ENCODE results near the gene ILF2.
"Not testable (repeated sequence)": the region's sequence is repeated elsewhere in the genome, so short reads cannot be mapped to it uniquely, and the experiment has no call there.

The ILF2 gene

DNA sequence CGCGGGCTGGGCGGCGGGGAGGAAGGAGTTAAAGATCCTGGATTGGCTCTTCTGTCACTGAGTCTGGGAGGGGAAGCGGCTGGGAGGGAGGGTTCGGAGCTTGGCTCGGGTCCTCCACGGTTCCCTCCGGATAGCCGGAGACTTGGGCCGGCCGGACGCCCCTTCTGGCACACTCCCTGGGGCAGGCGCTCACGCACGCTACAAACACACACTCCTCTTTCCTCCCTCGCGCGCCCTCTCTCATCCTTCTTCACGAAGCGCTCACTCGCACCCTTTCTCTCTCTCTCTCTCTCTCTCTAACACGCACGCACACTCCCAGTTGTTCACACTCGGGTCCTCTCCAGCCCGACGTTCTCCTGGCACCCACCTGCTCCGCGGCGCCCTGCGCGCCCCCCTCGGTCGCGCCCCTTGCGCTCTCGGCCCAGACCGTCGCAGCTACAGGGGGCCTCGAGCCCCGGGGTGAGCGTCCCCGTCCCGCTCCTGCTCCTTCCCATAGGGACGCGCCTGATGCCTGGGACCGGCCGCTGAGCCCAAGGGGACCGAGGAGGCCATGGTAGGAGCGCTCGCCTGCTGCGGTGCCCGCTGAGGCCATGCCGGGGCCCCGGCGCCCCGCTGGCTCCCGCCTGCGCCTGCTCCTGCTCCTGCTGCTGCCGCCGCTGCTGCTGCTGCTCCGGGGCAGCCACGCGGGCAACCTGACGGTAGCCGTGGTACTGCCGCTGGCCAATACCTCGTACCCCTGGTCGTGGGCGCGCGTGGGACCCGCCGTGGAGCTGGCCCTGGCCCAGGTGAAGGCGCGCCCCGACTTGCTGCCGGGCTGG, 7.9 kb upstream of the ILF2 start, which contains the start of gene NPR1:
NPR1 (plus strand) TSS at position 170 of the 818 bp plus-strand sequence; CDS start at position 591, 421 bp downstream.
- DNase-seq = no peak

DNA sequence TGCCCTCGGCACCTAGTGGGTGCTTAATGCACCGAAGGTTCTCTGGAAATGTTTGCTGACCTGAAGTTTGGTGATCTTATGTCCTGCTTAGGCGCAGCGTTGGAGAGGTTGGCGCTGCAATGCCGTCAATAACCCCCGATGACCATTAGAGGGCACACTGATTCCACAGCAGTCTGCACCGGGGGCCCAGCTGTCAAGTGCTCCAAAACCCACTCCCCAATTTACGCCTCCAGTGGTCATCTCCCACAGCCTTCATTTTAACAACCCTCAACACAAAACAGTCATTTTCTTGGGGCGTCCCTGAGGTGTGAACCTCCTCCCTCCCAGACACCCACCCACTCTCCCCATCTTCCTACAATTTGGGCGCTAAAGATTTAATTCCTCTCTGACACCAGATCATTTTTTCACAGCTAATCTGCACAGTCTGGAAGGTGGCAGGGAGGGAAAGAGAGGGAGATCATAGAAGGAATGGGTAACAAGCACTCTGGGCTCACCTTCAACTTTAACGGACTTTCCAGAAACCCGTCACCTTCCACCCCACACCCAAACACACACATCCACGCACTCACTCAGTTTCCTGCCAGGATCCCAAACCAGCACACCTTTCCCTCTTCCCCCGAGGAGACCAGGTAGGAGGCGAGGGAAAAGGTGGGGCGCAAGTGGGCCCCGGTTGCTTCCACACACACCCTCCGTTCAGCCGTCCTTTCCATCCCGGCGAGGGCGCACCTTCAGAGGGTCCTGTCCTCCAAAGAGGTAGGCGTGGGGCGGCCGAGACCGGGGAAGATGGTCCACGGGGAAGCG, 7.1 kb upstream of the ILF2 start:
- peak; percentile 41 for DNase-seq

DNA sequence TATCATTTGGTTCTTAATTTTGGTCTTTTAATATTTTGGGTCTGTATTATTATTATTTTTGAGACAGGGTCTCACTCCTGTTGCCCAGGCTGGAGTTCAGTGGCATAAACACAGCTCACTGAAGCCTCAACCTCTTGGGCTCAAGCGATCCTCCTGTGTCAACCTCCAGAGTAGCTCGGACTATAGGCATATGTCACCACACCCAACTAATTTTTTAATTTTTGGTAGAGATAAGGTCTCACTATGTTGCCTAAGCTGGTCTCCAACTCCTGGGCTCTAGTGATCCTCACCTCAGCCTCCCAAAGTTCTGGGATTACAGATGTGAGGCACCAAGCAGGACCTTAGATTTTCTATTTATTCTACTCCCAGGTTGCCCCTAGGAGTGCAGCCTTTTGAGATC, 2.7 kb upstream of the ILF2 start:
- DNase-seq = no peak

DNA sequence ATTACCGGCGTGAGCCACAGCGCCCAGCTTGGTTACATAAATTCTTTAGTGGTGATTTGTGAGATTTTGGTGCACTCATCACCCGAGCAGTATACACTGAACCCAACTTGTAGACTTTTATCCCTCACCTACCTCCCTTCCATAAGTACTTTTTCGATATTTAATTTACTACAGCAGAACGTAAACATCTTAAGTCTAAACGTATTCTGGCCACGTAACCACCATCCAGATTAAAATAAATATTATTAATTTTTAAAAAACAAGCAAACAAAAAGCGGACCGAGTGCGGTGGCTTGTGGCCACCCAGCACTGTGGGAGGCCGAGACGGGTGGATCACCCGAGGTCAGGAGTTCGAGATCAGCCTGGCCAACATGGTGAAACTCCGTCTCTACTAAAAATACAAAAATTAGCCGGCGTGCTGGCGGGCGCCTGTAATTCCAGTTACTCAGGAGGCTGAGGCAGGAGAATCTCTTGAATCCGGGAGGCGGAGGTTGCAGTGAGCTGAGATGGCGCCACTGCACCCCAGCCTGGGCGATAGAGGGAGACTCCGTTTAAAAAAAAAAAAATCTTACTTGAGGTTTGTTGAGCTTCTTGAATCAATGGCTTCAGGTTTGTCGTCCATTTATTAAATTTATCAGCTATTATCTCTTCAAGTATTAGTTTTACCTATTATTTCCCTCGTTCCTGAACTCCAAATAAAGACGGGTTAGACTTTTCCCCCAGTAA, 998 bp upstream of the ILF2 start:
- DNase-seq = not testable (repeated sequence)

DNA sequence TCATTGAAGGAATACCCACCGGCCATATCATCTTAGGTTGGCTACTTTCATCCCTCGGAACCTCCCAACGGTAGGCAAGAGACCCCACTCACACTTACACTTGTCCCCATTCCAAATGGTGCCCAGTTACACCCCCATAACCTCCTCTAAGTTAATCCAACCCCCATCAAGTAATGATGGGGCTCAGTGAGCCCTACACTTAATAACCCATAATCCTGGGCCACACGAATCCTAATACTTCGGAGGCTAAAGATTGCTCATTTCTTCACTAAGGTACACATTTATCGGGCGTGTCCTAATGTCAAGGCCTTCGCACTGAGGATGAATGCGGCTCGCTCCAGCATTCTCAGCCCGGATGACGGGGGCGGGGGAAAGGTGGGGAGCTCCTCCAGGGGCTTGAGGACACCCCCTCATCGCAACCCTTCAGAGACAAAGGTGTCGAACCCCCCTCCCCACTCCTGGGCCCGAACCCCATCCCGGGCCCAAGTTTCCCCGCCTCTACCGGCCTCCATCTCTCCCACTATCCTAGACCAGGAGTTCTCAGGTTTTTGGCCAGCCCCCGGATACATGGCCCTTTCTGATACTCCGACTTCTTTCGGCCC, 435 bp downstream of the ILF2 start:
- no peak for DNase-seq

DNA sequence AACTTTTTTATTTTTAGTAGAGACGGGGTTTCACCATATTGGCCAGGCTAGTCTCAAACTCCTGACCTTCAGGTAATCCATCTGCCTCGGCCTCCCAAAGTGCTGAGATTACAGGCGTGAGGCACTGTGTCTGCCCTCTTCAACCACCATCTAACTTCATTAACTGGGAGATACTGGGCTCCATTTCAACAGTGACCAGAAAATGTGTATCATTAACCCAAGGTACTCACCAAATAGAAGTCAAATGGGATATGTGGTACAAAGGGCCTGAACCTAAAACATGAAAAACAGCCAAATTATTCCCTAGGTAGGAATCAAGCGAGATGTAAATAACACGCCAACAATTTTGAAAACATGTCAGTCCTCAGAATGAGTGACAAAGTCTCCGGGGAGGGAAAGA, 1.2 kb downstream of the ILF2 start:
- DNase-seq = no peak

DNA sequence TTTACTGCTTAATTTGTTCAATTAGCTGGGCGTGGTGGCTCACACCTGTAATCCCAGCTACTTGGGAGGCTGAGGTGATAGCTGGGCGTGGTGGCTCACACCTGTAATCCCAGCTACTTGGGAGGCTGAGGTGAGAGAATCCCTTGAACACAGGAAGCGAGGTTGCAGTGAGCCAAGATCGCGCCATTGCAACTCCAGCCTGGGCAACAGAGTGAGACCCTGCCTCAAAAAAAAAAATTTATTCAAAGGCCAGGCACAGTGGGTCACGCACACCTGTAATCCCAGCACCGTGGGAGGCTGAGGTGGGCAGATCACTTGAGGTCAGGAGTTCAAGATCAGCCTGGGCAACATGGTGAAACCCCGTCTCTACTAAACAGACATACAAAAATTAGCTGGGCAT, 2.1 kb downstream of the ILF2 start:
- not testable (repeated sequence) for DNase-seq

DNA sequence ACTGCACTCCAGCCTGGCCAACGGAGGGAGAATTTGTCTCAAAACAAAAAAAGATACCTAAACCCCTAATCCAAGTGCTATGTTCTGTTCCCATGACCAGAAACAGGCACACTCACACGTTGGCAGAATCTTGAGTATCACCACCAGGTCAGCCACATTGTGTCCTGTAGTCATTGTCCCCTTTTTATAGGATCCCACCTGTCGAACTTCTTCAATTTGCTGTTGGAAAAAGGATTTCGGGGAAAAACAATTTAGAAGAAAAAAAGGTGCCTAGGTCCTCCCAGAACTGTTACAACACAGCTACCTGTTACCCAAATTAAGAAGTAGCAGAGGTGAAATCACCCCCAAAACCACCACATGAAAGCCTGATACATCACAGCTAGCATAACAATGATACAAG, 3.4 kb downstream of the ILF2 start:
- DNase-seq = no peak

DNA sequence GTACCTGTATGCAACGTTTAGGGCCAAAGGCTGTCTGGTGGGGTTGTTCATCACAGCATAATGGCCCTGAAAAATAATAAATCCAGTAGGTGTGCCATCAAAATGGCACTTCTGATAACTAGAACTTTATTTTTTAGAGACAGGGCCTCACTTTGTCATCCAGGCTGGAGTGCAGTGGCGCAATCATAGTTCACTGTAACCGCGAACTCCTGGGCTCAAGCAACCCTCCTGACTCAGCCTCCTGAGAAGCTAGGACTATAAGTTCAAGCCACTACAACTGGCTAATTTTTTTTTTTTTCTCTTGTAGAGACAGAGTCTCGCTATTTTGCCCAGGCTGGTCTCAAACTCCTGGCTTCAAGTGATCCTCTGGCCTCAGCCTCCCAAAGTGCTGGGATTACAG, 7.6 kb downstream of the ILF2 start:
- no peak for DNase-seq

DNA sequence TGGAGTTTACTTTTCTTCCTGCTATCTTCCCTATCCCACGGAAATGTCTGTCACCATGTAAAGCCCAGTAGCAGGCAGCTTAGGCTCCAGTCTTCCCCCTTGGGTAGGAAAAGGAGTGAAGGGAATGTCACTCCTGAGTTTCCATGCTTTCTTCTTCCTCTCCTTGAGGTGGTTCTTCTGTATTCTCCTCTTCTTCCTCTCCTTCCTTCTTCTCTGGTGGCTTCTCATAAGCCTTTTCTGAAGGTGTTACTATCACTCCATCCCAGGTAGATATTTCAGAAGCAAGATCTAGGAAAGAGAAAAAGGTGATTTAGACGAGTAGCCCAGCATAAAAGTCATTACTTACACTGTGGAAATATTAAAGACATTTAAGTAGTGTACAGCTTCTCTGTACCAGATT, 8.5 kb downstream of the ILF2 start:
- DNase-seq = no peak

DNA sequence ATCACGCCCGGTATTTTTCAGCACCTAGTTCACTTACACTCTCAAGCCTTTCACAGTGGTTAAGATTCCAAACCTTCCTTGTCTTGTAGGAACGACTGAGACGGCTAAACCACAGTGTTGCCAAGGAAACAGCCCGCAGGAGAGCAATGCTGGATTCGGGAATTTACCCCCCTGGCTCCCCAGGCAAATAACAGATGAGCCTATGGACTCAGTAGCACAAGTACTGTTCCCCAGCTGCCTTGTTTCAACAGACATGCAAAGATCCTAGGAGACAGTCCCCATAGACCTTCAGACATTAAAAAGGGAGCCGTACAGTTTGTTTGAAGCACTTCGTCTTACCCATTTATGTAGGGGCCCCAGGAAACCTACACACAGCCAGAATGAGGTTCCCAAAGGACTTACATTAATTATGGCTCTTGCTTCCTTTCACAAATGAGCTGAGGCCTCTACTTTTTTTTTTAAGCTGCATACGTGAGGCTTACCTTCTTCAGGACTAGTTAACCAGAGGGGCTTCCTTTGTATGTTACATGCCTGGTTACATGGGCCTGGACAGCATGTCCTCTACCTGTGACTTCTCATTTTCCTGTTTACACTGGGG, 9.6 kb downstream of the ILF2 start:
- DNase-seq = peak; percentile 17

DNA sequence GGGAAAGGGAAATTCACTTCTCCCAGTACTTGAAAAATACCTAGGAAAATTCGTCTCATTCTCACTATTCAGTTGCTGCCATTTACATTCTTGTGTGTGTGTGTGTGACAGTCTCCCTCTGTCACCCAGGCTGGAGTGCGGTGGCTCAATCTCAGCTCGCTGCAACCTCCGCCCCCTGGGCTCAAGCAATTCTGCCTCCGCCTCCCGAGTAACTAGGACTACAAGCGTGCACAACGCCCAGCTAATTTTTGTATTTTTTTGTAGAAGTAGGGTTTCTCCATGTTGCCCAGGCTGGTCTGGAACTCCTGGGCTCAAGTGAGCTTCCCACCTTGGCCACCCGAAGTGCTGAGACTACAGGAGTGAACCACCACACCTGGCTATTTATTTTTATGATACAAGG, 11.1 kb downstream of the ILF2 start:
- DNase-seq = no peak

DNA sequence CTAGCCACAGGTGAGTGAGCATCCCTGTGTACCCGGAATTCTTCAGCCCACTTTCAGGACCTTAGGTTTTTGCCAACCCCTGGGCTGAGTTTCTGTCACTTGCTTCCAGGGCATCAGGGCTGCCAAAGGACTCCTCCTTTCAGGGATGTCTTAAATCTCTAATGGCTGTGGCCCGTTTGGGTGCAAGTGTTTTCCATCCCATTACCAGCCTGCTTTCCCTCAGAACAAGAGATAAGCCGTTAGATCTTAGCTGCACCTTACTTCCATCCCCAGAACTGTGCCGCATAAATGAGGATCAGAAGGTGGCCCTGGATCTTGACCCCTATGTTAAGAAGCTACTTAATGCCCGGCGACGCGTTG, 11.6 kb downstream of the ILF2 start:
- DNase-seq = no peak

DNA sequence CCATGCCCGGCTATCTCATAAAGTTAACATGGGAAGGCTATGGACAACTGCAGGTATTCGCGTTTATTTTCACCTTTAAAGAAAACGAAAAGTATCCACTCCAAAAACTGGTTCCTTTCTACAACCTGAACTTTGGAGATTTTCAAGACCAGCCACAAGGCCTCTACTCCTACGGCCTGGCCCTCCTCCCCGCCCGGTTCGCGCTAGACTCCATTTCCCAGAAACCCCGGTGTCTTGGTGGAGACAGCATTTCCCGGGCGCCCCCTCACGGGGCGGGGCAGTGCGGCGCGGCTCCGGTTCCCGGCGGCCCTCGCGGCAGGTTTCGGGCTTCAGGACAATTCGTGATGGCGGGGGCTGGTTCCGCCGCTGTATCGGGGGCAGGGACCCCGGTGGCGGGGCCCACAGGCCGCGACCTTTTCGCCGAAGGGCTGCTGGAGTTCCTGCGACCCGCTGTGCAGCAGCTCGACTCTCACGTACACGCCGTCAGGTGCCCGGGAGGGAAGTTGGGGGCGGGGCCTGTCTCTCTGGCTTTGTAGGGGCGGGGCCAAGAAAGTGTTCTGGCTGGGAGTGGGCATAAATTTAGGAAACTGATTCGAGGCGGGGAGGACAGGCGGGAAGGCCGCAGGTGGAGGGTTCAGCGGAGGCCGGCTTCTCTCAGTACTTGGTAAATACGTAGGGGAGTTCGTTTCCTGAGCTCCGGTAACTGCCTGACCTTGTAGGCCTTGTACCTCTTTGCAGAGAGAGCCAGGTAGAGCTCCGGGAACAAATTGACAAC, 12.2 kb downstream of the ILF2 start, which contains the start of gene SNAPIN:
SNAPIN (plus strand) TSS at position 304 of the 775 bp plus-strand sequence; CDS start at position 345, 41 bp downstream.
- peak; percentile 79 for DNase-seq

DNA sequence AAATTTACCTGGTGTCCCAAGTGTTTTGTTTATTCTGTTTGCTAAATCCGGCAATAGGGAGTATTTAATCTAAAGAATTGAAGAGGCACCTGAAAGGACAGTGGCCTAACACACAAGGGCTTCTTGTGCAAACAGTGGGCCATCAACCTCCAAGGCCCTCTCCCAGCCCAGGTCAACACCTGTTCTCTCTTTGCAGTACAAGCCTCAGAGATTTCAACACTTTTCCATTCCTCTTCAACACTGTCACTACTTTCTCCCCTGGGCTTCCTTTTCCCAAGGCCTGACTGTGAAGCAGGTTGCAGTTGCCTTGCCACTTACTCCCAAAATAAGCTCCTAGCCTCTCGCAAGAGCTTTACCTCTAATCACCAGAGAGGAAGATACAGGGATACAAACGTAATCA, 15.5 kb downstream of the ILF2 start:
- DNase-seq = no peak

DNA sequence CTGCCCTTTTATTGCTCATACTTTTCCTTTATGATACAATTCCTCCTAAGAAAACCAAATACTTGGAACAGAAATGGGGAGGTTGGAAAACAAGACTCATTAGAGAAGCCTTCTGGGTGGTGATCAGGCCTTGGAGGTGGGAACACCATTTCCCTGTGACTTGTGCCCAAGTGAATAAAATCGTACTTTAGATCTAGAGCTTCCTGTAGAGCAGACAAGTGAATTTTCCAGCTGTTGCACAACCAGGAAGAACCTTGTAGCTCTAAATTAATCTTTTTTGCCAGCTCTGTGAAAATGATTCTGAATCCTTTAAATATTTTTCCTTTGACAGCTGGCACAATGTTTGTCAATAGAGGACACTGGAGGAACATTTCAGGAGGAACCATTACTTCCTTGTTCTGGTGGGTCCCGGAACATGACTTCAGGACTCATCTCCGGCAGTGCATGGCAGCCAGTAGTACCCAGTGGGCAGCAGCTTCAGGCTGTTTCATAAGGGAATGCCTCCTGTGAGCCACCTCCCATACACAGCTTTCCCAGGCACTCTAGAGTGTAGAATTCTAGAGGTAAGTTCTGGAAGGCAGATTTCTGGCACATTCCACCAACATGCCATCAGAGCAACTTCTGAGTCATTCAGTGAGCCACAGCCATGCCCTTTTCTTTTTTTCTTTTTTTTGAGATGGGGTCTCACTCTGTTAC, 17.8 kb downstream of the ILF2 start:
- no peak for DNase-seq

DNA sequence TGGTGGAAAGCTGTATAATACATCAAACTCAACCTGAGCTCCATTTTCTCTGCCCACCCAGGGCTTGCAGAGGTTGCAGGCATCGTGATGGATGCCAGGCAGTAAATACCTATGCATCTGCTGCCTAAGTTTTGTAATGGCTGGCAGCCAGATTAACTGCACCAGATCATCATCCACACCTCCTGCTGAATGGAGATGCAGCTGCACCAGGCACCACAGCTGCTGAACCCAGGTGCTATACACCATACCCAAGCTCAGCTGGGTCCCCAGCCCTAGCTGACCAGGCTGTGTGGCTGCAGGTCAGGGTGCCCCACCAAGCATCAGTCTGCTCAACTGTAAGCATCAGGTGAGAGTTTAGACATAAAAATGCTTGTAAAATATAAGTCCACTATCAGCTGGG, 19.0 kb downstream of the ILF2 start:
- no peak for DNase-seq

DNA sequence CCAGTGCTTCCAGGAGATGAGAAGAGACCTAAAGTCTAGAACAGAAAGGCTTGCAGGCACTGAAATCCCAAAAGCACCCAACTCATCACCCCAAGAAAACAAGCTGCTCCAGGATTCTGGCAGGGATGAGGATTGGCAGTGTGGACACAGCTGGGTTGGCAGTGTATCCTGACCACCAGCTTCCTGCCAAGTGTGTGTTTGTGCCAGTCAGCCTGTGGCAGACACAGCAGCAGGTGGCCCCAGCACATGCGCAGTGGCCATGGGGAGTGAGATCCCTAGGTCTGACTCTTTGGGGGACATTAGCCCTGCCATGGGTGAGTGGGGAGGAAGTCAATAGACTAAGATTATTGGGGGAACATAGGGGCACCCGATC, 20.9 kb downstream of the ILF2 start:
- no peak for DNase-seq

DNA sequence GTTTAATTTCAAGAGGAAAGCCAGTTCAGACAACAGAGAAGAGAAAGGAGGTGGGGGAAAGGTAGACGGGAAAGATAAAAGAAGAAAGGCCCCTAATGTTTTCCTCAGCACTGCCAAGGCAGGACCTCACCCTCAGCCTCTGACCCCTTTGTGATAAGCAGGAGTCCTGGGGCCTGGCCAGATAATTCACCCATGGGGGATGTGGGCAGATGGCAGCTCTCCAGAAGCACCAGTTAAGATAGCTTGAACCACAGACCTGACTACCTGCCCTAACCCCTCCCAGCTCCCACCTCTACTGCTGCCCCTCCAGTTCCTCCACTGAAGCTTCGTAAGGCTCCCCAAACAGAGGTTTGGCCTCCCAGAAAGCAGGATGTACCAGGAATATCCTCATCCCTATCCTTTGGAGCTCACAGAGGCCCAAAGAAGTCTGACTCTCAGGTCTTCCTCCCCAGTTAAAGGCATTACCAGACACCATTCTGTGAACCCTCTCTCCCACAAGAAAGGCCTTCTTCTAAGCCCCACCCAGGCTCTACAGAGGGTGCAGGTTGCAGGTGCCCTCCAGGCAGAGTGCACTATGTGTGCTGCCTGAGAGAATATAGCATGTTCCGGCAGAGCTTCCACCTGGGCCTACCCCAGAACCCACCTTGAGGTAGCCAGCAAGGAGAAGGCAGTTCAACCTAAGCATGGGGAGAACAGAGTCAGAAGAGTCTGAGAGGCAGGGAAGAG, 21.5 kb downstream of the ILF2 start:
- no peak for DNase-seq

DNA sequence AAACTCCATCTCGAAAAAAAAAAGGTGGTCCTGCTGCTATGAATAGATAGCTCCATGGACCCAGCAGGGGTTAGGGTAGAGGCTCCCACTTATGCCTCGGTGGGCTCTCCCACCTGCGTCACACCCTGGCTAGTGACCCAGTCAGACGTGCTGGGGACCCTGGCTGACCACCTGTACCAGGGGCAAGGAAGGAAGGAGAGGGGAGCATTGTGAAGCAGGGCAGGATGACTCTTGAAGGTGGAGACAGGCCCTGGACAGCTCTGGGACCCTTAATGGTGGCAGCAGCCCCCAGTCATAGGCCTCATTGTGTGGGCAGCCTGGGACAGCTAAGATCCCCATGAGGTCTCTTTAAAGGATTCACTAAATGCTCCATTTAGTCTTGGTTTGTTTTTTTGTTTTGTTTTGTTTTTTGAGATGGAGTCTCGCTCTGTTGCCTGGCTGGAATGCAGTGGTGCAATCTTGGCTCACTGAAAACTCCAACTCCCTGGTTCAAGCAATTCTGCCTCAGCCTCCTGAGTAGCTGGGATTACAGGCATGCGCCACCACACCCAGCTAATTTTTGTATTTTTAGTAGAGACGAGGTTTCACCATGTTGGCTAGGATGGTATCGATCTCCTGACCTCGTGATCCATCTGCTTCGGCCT, 22.7 kb downstream of the ILF2 start:
- DNase-seq = no peak
